LNCaP clone FGC (cell line): ENCODE results near the gene TTLL9.

Experiments
- DNase-seq: peaks from one replicate; pipeline ENCODE4 v3.0.0-alpha.2; 2011; ENCODE audit warnings: low read depth
- H3K4me3 ChIP-seq: 2 replicates; pipeline ENCODE4 v1.5.1; 2011; ENCODE audit warnings: mild to moderate bottlenecking, low read depth, low read length, control low read depth
- CTCF ChIP-seq: IDR thresholded peaks from 2 replicates; pipeline ENCODE4 v1.5.1; 2012; ENCODE audit warnings: mild to moderate bottlenecking; ENCODE audit not compliant: control insufficient read depth, insufficient read depth; ENCODE audit errors: extremely low read depth

The TTLL9 gene

GRCh38 chr20:31945785-31946184 is 75.4 kb downstream of the TTLL9 start:
- TF ChIP-seq CTCF: no peak
- no peak for DNase-seq

GRCh38 chr20:31948008-31948407 is 77.6 kb downstream of the TTLL9 start:
- DNase-seq: no peak
- TF ChIP-seq CTCF: no peak
- no peak overlapping the region for H3K4me3 ChIP-seq

More at GRCh38 chr20:31945785-31946184, 75.4 kb downstream of the TTLL9 start:
- no peak overlapping the region for H3K4me3 ChIP-seq

GRCh38 chr20:31949877-31950646 is 79.6 kb downstream of the TTLL9 start:
- no peak for TF ChIP-seq CTCF
- no peak for DNase-seq
- peak overlapping the region; percentile 99 for H3K4me3 ChIP-seq

GRCh38 chr20:31951203-31951529 is 80.7 kb downstream of the TTLL9 start:
- DNase-seq: no peak
- TF ChIP-seq CTCF: no peak
- peak overlapping the region; percentile 99 for H3K4me3 ChIP-seq

GRCh38 chr20:31951530-31952453 is 81.4 kb downstream of the TTLL9 start, which contains the start of gene PDRG1:
PDRG1 (minus strand) TSS chr20:31952046; CDS start chr20:31951961, 85 bp downstream.
- TF ChIP-seq CTCF: peak; percentile 93
- peak within 1 kb of the TSS; percentile 99 for H3K4me3 ChIP-seq
- peak; percentile 75 for DNase-seq

- H3K4me3 ChIP-seq: no peak overlapping the region
- DNase-seq: no peak
- no peak for TF ChIP-seq CTCF
These were observed 83.2 kb downstream of the TTLL9 start for GRCh38 chr20:31953556-31954148.
